Measurements from ENCODE around the gene TFCP2L1. TPM values are rescaled to one million over a fixed set of nuclear protein-coding genes. Genes with fewer than 3 reads are reported as not detected.
"Not testable (repeated sequence)": the region's sequence is repeated elsewhere in the genome, so short reads cannot be mapped to it uniquely, and the experiment has no call there.

Gene TFCP2L1
- total RNA-seq, 1 experiment from 2014 or later, result 4.3 TPM

- Mint-ChIP-seq H3K36me3 (no peaks in the 10 kb centered on the region), H3K27me3 (ENCODE audit: low read depth) (no peaks in the 10 kb centered on the region), H3K27ac (no peak overlapping the region), H3K9me3 (no peaks in the 10 kb centered on the region), H3K4me1 (no peaks in the 10 kb centered on the region), H3K4me3 (no peak overlapping the region)
- no peak for TF ChIP-seq CREB1 (CRISPR knock-in tag; IDR thresholded peaks at IDR 0.05)
- TF ChIP-seq ATF1 (CRISPR knock-in tag; IDR thresholded peaks at IDR 0.05), result no peak
- no peak for TF ChIP-seq ETV6 (CRISPR knock-in tag; IDR thresholded peaks at IDR 0.05)
- no peak for DNase-seq (ENCODE audit: low spot score)
- ChIA-PET CTCF (interaction anchor here (1.3 to 6.2 kb wide), 2 partner anchors 17 to 192 kb away, joined by 6 to 38 read pairs; no protein-coding TSS in a partner anchor), POLR2A (no interaction called here)
- no peak for ATAC-seq
These were observed 36.5 kb upstream of the TFCP2L1 start for GRCh38 chr2:121321476-121321875.

- POLR2A ChIA-PET, result no interaction called here
- no peak for DNase-seq (ENCODE audit: low spot score)
These were observed 34.9 kb upstream of the TFCP2L1 start for GRCh38 chr2:121319941-121320340.

GRCh38 chr2:121316986-121317385 is 32.0 kb upstream of the TFCP2L1 start:
- H3K4me3 Mint-ChIP-seq, result no peak overlapping the region
- H3K36me3 Mint-ChIP-seq, result no peaks in the 10 kb centered on the region
- no peaks in the 10 kb centered on the region for H3K27me3 Mint-ChIP-seq (ENCODE audit: low read depth)
- no peaks in the 10 kb centered on the region for H3K9me3 Mint-ChIP-seq
- ChIA-PET POLR2A (no interaction called here), CTCF (interaction anchor here (0.6 to 3.7 kb wide), 3 partner anchors 188 to 232 kb away, joined by 3 to 15 read pairs (median 5); no protein-coding TSS in a partner anchor)
- TF ChIP-seq ZNF532 (CRISPR knock-in tag; IDR thresholded peaks at IDR 0.05; ENCODE audit: borderline replicate concordance) (no peak), MXD4 (CRISPR knock-in tag; IDR thresholded peaks at IDR 0.05; ENCODE audit: borderline replicate concordance) (no peak), PRDM15 (CRISPR knock-in tag; IDR thresholded peaks at IDR 0.05) (no peak), NFE2L1 (CRISPR knock-in tag; IDR thresholded peaks at IDR 0.05) (no peak)
- no peaks in the 10 kb centered on the region for H3K4me1 Mint-ChIP-seq
- DNase-seq (ENCODE audit: low spot score) (no peak), ATAC-seq (no peak)
- no peak overlapping the region for H3K27ac Mint-ChIP-seq

More at GRCh38 chr2:121319941-121320340, 34.9 kb upstream of the TFCP2L1 start:
- Mint-ChIP-seq H3K27ac (no peak overlapping the region), H3K4me1 (no peaks in the 10 kb centered on the region), H3K36me3 (no peaks in the 10 kb centered on the region), H3K9me3 (no peaks in the 10 kb centered on the region), H3K4me3 (no peak overlapping the region), H3K27me3 (ENCODE audit: low read depth) (no peaks in the 10 kb centered on the region)
- CTCF ChIA-PET, result interaction anchor here (0.5 to 6.2 kb wide), 4 partner anchors 191 to 225 kb away, joined by 3 to 38 read pairs (median 10); no protein-coding TSS in a partner anchor
- no peak for ATAC-seq
- TF ChIP-seq ZNF425 (CRISPR knock-in tag; conservative IDR thresholded peaks at IDR 0.05), result no peak
- TF ChIP-seq EMX1 (CRISPR knock-in tag; IDR thresholded peaks at IDR 0.05), result no peak
- no peak for TF ChIP-seq GABPB1 (CRISPR knock-in tag; IDR thresholded peaks at IDR 0.05)
- TF ChIP-seq ZNF138 (CRISPR knock-in tag; conservative IDR thresholded peaks at IDR 0.05), result no peak
- TF ChIP-seq E2F4 (CRISPR knock-in tag; IDR thresholded peaks at IDR 0.05; ENCODE audit: borderline replicate concordance, low read depth), result no peak
- no peak for TF ChIP-seq CBFB (CRISPR knock-in tag; IDR thresholded peaks at IDR 0.05; ENCODE audit: low read depth)
- no peak for TF ChIP-seq USF2 (CRISPR knock-in tag; IDR thresholded peaks at IDR 0.05)
- TF ChIP-seq ZNF671 (CRISPR knock-in tag; IDR thresholded peaks at IDR 0.05), result no peak
- no peak for TF ChIP-seq MYBL2 (CRISPR knock-in tag; IDR thresholded peaks at IDR 0.05)
- no peak for TF ChIP-seq IRF2 (CRISPR knock-in tag; IDR thresholded peaks at IDR 0.05; ENCODE audit: borderline replicate concordance, low read depth)
- no peak for TF ChIP-seq ATF1 (CRISPR knock-in tag; IDR thresholded peaks at IDR 0.05)
- TF ChIP-seq ZNF121 (CRISPR knock-in tag; IDR thresholded peaks at IDR 0.05), result no peak

- ATAC-seq; H3K27me3 Mint-ChIP-seq (ENCODE audit: low read depth); H3K9me3 Mint-ChIP-seq; DNase-seq (ENCODE audit: low spot score); H3K4me1 Mint-ChIP-seq; H3K27ac Mint-ChIP-seq; H3K4me3 Mint-ChIP-seq; H3K36me3 Mint-ChIP-seq: not testable (repeated sequence)
- ChIA-PET CTCF (interaction anchor here (1.4 to 1.5 kb wide), 2 partner anchors 14 to 185 kb away, joined by 3 to 6 read pairs; no protein-coding TSS in a partner anchor), POLR2A (interaction anchor here (0.6 kb wide), 1 partner anchor 280 kb away, joined by 4 read pairs; no protein-coding TSS in a partner anchor)
These were observed 28.7 kb upstream of the TFCP2L1 start for GRCh38 chr2:121313701-121314100.
